K562 (cell line): Measurements from ENCODE around the gene DNASE2B. TPM values are rescaled to one million over a fixed set of nuclear protein-coding genes. Genes with fewer than 3 reads are reported as not detected.

Experiments used
- ATAC-seq: fragments of 200-7000 bp; cut with Tn5 transposase; 3 replicates; pipeline ENCODE4 v1.9.1; 2020; ENCODE audit warnings: moderate library complexity
- BruUV-seq: library from RNA; stranded (reverse); fragments of 400-500 nt; replicated peaks from 2 replicates; lab custom pipeline; 2021; lab: Mats Ljungman, UMichigan
- CTCF ChIA-PET: fragments of 300-600 bp; formaldehyde crosslinking; extraction: SDS; loops from one replicate; lab custom pipeline; 2021; ENCODE audit warnings: low intra/inter-chr PET ratio; lab: Yijun Ruan, JAX
- POLR2A ChIA-PET: fragments of 300-600, 350-650 bp; sonication (Branson Sonifier 250); formaldehyde crosslinking; extraction: SDS; loops from one replicate; lab custom pipeline; 2021; ENCODE audit warnings: antibody characterized with exemption, inconsistent platforms; lab: Yijun Ruan, JAX
- DNase-seq, 4 experiments: peaks; one replicate each; pipeline versions ENCODE4 v3.0.0 to v3.0.0-alpha.2; 2011 to 2018; ENCODE audit warnings: low spot score in 3 of 4, mixed read lengths in 3 of 4; ENCODE audit errors: extremely low read depth in 1 of 4
- FAIRE-seq: peaks from 2 replicates; lab custom pipeline; 2011; peaks lifted over from hg19 to GRCh38; lab: Jason Lieb, UNC
- H2AFZ ChIP-seq: 2 replicates; pipeline ENCODE4 v1.6.0; 2011; ENCODE audit warnings: low read depth, low read length, control low read depth, inconsistent platforms
- H3K27ac ChIP-seq: fragments of 200-600 bp; 3 replicates; pipeline ENCODE4 v1.8.0; 2011; ENCODE audit warnings: low read depth, mild to moderate bottlenecking, control low read depth, inconsistent platforms, low read length, moderate library complexity, mixed read lengths; ENCODE audit errors: extremely low read depth
- H3K27me3 ChIP-seq, 2 experiments: fragments of 300-600 bp in 1 of 2; 2 replicates in 1 of 2; 3 replicates in 1 of 2; pipeline versions ENCODE4 v1.6.0 to v1.8.0; 2011; ENCODE audit warnings: inconsistent platforms in 2 of 2, low read length in 2 of 2, mild to moderate bottlenecking in 1 of 2, mixed read lengths in 1 of 2, moderate library complexity in 1 of 2; ENCODE audit not compliant: control insufficient read depth in 2 of 2, insufficient read depth in 2 of 2
- H3K36me3 ChIP-seq: fragments of 300-600 bp; 3 replicates; pipeline ENCODE4 v1.8.0; 2011; ENCODE audit warnings: mild to moderate bottlenecking, low read length, inconsistent platforms; ENCODE audit not compliant: control insufficient read depth, insufficient read depth
- H3K4me1 ChIP-seq, 2 experiments: fragments of 200-600 bp in 1 of 2; replicated peaks in 1 of 2; 2 replicates in 1 of 2; 3 replicates in 1 of 2; pipeline versions ENCODE4 v1.5.1 to v1.8.0; 2011; ENCODE audit warnings: inconsistent platforms in 2 of 2, low read length in 2 of 2, mild to moderate bottlenecking in 1 of 2, mixed read lengths in 1 of 2, moderate library complexity in 1 of 2; ENCODE audit not compliant: control insufficient read depth in 2 of 2, insufficient read depth in 2 of 2
- H3K4me2 ChIP-seq: 2 replicates; pipeline ENCODE4 v1.6.1; 2011; ENCODE audit warnings: low read length, control low read depth, inconsistent platforms, mixed read lengths; ENCODE audit not compliant: insufficient read depth
- H3K4me3 ChIP-seq: fragments of 200-600 bp; sonication (generic), shearing (Covaris generic); 2 replicates; pipeline ENCODE4 v1.5.1; 2016; ENCODE audit warnings: control low read depth, inconsistent platforms
- H3K79me2 ChIP-seq: fragments of 200-600 bp; 3 replicates; pipeline ENCODE4 v1.8.0; 2011; ENCODE audit warnings: low read length, inconsistent platforms; ENCODE audit not compliant: control insufficient read depth, insufficient read depth
- H3K9ac ChIP-seq, 2 experiments: 2 replicates each; pipeline versions ENCODE4 v1.6.0 to v1.6.1; 2011; ENCODE audit warnings: low read depth in 2 of 2, low read length in 2 of 2, control low read depth in 1 of 2, inconsistent platforms in 1 of 2, mild to moderate bottlenecking in 1 of 2, mixed read lengths in 1 of 2; ENCODE audit not compliant: insufficient read depth in 1 of 2
- H3K9me1 ChIP-seq: one replicate; pipeline ENCODE4 v1.6.0; 2011; ENCODE audit warnings: inconsistent platforms, mild to moderate bottlenecking, low read length, moderate library complexity; ENCODE audit not compliant: control insufficient read depth, insufficient read depth
- H3K9me3 ChIP-seq: replicated peaks from 2 replicates; pipeline ENCODE4 v1.5.1; 2011; ENCODE audit warnings: low read depth, low read length, inconsistent platforms; ENCODE audit not compliant: control insufficient read depth, insufficient read depth
- H4K20me1 ChIP-seq: replicated peaks from 2 replicates; pipeline ENCODE4 v1.6.1; 2011; ENCODE audit warnings: low read length, inconsistent platforms, mixed read lengths; ENCODE audit not compliant: control insufficient read depth, insufficient read depth
- BCLAF1 ChIP-seq, 2 experiments: fragments of 450-650 bp in 1 of 2; IDR thresholded peaks; 2 replicates each; pipeline ENCODE4 v1.6.1; 2011 to 2017; ENCODE audit warnings: low read depth in 2 of 2, antibody characterized with exemption in 1 of 2, borderline replicate concordance in 1 of 2, low read length in 1 of 2, mild to moderate bottlenecking in 1 of 2, mixed read lengths in 1 of 2; ENCODE audit not compliant: control insufficient read depth in 1 of 2
- CHD4 ChIP-seq: fragments of 200-600 bp; sonication (generic); IDR thresholded peaks from 3 replicates; pipeline ENCODE4 v1.6.1; 2012; ENCODE audit warnings: low read depth, mild to moderate bottlenecking, mixed read lengths, low read length, inconsistent platforms; ENCODE audit not compliant: insufficient read depth, insufficient replicate concordance, poor library complexity, severe bottlenecking
- CTCFL ChIP-seq: IDR thresholded peaks from 2 replicates; pipeline ENCODE4 v1.6.1; 2011; ENCODE audit warnings: borderline replicate concordance, low read depth, mild to moderate bottlenecking, moderate library complexity, low read length; ENCODE audit not compliant: insufficient read depth, poor library complexity, severe bottlenecking
- ESRRB ChIP-seq: fragments of 250-450 bp; sonication (Bioruptor Pico); IDR thresholded peaks from 2 replicates; pipeline ENCODE4 v1.5.0; 2020; ENCODE audit warnings: mild to moderate bottlenecking, moderate library complexity, borderline replicate concordance
- HEY1 ChIP-seq: fragments of 250-450 bp; sonication (Bioruptor Pico); IDR thresholded peaks from 2 replicates; pipeline ENCODE4 v1.5.0; 2020; ENCODE audit warnings: mild to moderate bottlenecking, moderate library complexity, borderline replicate concordance
- HNRNPUL1 ChIP-seq: fragments of 200-400 bp; formaldehyde crosslinking; IDR thresholded peaks from 2 replicates; pipeline ENCODE4 v1.6.1; 2017; ENCODE audit warnings: low read length
- THAP7 ChIP-seq: fragments of 250-450 bp; sonication (Bioruptor Pico); IDR thresholded peaks from 2 replicates; pipeline ENCODE4 v1.5.0; 2021
- ZBTB17 ChIP-seq: fragments of 450-650 bp; formaldehyde crosslinking; IDR thresholded peaks from 2 replicates; pipeline ENCODE4 v1.4.0; 2020; ENCODE audit warnings: mild to moderate bottlenecking
- ZMIZ1 ChIP-seq, 2 experiments: fragments of 150-350 bp in 1 of 2; IDR thresholded peaks; 2 replicates each; pipeline ENCODE4 v1.6.1; 2012 to 2016; ENCODE audit warnings: low read depth in 2 of 2, low read length in 2 of 2, mild to moderate bottlenecking in 1 of 2, moderate library complexity in 1 of 2
- ZNF239 ChIP-seq: fragments of 250-450 bp; sonication (Bioruptor Pico); IDR thresholded peaks from 2 replicates; pipeline ENCODE4 v1.4.0; 2020; ENCODE audit warnings: mild to moderate bottlenecking
- ZNF431 ChIP-seq: sonication (generic); formaldehyde crosslinking; IDR thresholded peaks from 2 replicates; pipeline ENCODE4 v1.8.0; 2022; ENCODE audit warnings: mild to moderate bottlenecking, missing genetic modification reagents
- WGBS: fragments of 100-300 bp; shearing (Covaris generic); methylation state at CpG from one replicate; pipeline ENCODE4 v1.1.6; 2016; ENCODE audit warnings: low coverage, mixed read lengths; ENCODE audit not compliant: insufficient coverage; ENCODE audit errors: missing lambda C conversion rate; 5-methylcytosine and 5-hydroxymethylcytosine counted together
- in situ Hi-C: fragments of 300-500 bp; cut with MboI; formaldehyde crosslinking; loops from 4 replicates; pipeline ENCODE4 v1.15.0; 2018; ENCODE audit warnings: inconsistent platforms, mixed read lengths
- intact Hi-C: fragments of 100-400 bp; cut with micrococcal nuclease; formaldehyde crosslinking; loops from 2 replicates; pipeline ENCODE4 v1.14.2; 2022
- polyA plus RNA-seq, 8 experiments: library from polyadenylated mRNA; depleted of rRNA in 4 of 8; stranded (reverse) in 5 of 8; unstranded in 3 of 8; fragments of >200 nt; fragmentation: Nextera tagmentation in 2 of 8; fragmentation: Illumina TruSeq in 1 of 8; extraction: Ambion mirVana in 2 of 8; extraction: Trizol in 1 of 8; gene quantifications; 2 replicates each; pipeline versions ENCODE4 v1.2.1 to v1.2.3, GENCODE V29; 2011 to 2014; ENCODE audit warnings: inconsistent platforms in 1 of 8, missing spikeins in 1 of 8
- total RNA-seq, 7 experiments: library from RNA; depleted of rRNA in 6 of 7; stranded (reverse); fragments of >200 nt in 6 of 7; fragmentation: Illumina TruSeq in 2 of 7; extraction: Trizol in 2 of 7; gene quantifications; 2 replicates each; pipeline versions ENCODE4 v1.2.1 to v1.2.3, GENCODE V29; 2011 to 2021; ENCODE audit warnings: low replicate concordance in 1 of 7

Gene DNASE2B
- total and polyA plus RNA-seq, 9 of the 15 experiments (the other 6 are each of a cell fraction or from before 2014, with no cell fraction given), result not detected

GRCh38 chr1:84366786-84367185 is 31.5 kb upstream of the DNASE2B start:
- 25% methylated on average over 2 of the region's 2 CpGs for WGBS
- no TSS peak for BruUV-seq
- Histone ChIP-seq H3K9me3 (no peaks in the 10 kb centered on the region), H3K9me1 (no peaks in the 10 kb centered on the region), H3K27ac (no peak overlapping the region), H3K4me1 (peaks cover 0 to 14% of the 10 kb centered on the region in 2 experiments; a peak in 2 of 5 replicates), H3K79me2 (no peaks in the 10 kb centered on the region), H2AFZ (no peak overlapping the region), H3K9ac (no peak overlapping the region), H4K20me1 (no peaks in the 10 kb centered on the region), H3K27me3 (no peaks in the 10 kb centered on the region; a peak in 1 of 5 replicates), H3K4me2 (no peak overlapping the region), H3K4me3 (no peak overlapping the region), H3K36me3 (no peaks in the 10 kb centered on the region)
- ChIA-PET POLR2A (no interaction called here), CTCF (no interaction called here)
- ATAC-seq (no peak), FAIRE-seq (no peak), DNase-seq (no peak)
- intact Hi-C loops (no loop called here), in situ Hi-C loops (no loop called here)
- TF ChIP-seq THAP7 (no peak), HEY1 (CRISPR knock-in tag) (no peak), BCLAF1 (IDR thresholded peaks at IDR 0.05; ENCODE audit: borderline replicate concordance in 1 of 2, control insufficient read depth in 1 of 2, low read depth in 2 of 2, low read length in 1 of 2) (no peak), HNRNPUL1 (no peak), ZBTB17 (no peak), ZMIZ1 (IDR thresholded peaks at IDR 0.05; ENCODE audit: low read depth in 2 of 2, low read length in 2 of 2) (no peak), CTCFL (no peak), ZNF239 (CRISPR knock-in tag) (no peak), ESRRB (CRISPR knock-in tag) (no peak), ZNF431 (no peak), CHD4 (no peak)
